GM23248 (cell line): ENCODE results near the gene GCNT2. TPM values are rescaled to one million over a fixed set of nuclear protein-coding genes. Genes with fewer than 3 reads are reported as not detected.
A peak's percentile ranks its signal among the peaks of the same experiment; 100 is the strongest.
"Not testable (repeated sequence)": the region's sequence is repeated elsewhere in the genome, so short reads cannot be mapped to it uniquely, and the experiment has no call there.

ENCODE experiments used
- DNase-seq: peaks from one replicate; pipeline ENCODE4 v3.0.0-alpha.2; 2015
- H2AFZ ChIP-seq: fragments of 200-600 bp; sonication (generic); 2 replicates; pipeline ENCODE4 v1.6.1; 2016; ENCODE audit warnings: antibody characterized with exemption
- H3F3A ChIP-seq: fragments of 200-600 bp; sonication (generic); 2 replicates; pipeline ENCODE4 v1.6.1; 2016; ENCODE audit warnings: mild to moderate bottlenecking, antibody characterized with exemption, mixed run types; ENCODE audit not compliant: insufficient read depth
- H3K27ac ChIP-seq: fragments of 200-600 bp; sonication (generic); 2 replicates; pipeline ENCODE4 v1.5.1; 2016; ENCODE audit warnings: mild to moderate bottlenecking
- H3K27me3 ChIP-seq: fragments of 200-600 bp; sonication (generic); replicated peaks from 2 replicates; pipeline ENCODE4 v1.6.1; 2016; ENCODE audit warnings: mild to moderate bottlenecking; ENCODE audit not compliant: insufficient read depth
- H3K36me3 ChIP-seq: fragments of 200-600 bp; sonication (generic); 2 replicates; pipeline ENCODE4 v1.6.1; 2016; ENCODE audit warnings: low read depth, mild to moderate bottlenecking
- H3K4me1 ChIP-seq: fragments of 200-600 bp; sonication (generic); 2 replicates; pipeline ENCODE4 v1.6.1; 2016; ENCODE audit warnings: mild to moderate bottlenecking; ENCODE audit not compliant: insufficient read depth
- H3K4me2 ChIP-seq: fragments of 200-600 bp; sonication (generic); one replicate; pipeline ENCODE4 v1.6.1; 2016; ENCODE audit warnings: mild to moderate bottlenecking; ENCODE audit not compliant: unreplicated experiment
- H3K4me3 ChIP-seq: fragments of 200-600 bp; sonication (generic); 2 replicates; pipeline ENCODE4 v1.5.1; 2016; ENCODE audit warnings: mild to moderate bottlenecking
- H3K79me2 ChIP-seq: fragments of 200-600 bp; sonication (generic); 2 replicates; pipeline ENCODE4 v1.6.1; 2016; ENCODE audit warnings: mild to moderate bottlenecking; ENCODE audit not compliant: insufficient read depth
- H3K9ac ChIP-seq: fragments of 200-600 bp; sonication (generic); 2 replicates; pipeline ENCODE4 v1.6.1; 2016; ENCODE audit warnings: mild to moderate bottlenecking
- H3K9me2 ChIP-seq: fragments of 200-600 bp; sonication (generic); 2 replicates; pipeline ENCODE4 v1.6.1; 2016; ENCODE audit warnings: mixed run types, mild to moderate bottlenecking, moderate library complexity; ENCODE audit not compliant: insufficient read depth
- H3K9me3 ChIP-seq: fragments of 200-600 bp; sonication (generic); one replicate; pipeline ENCODE4 v1.6.1; 2017; ENCODE audit warnings: low read depth
- H4K20me1 ChIP-seq: fragments of 200-600 bp; sonication (generic); 2 replicates; pipeline ENCODE4 v1.6.0; 2016; ENCODE audit not compliant: insufficient read depth
- EZH2 ChIP-seq: fragments of 200-600 bp; sonication (generic); IDR thresholded peaks from 2 replicates; pipeline ENCODE4 v1.6.1; 2018; ENCODE audit warnings: antibody characterized with exemption, mild to moderate bottlenecking; ENCODE audit not compliant: insufficient read depth, poor library complexity, severe bottlenecking
- EZH2phosphoT487 ChIP-seq: fragments of 200-600 bp; sonication (generic); IDR thresholded peaks from 2 replicates; pipeline ENCODE4 v1.6.1; 2018; ENCODE audit warnings: antibody characterized with exemption, moderate library complexity, mild to moderate bottlenecking, low read depth; ENCODE audit not compliant: insufficient read depth
- WGBS, 2 experiments: methylation state at CpG; one replicate each; pipeline ENCODE4 v1.1.6; 2015 to 2017; ENCODE audit warnings: low lambda C conversion rate in 2 of 2, low coverage in 1 of 2; ENCODE audit errors: missing lambda C conversion rate in 2 of 2; 5-methylcytosine and 5-hydroxymethylcytosine counted together
- in situ Hi-C: fragments of 300-500 bp; cut with MboI; formaldehyde crosslinking; loops from 2 replicates; pipeline ENCODE4 v1.15.0; 2020
- polyA plus RNA-seq: library from polyadenylated mRNA; unstranded; fragments of >200 nt; fragmentation: Nextera tagmentation; extraction: Ambion mirVana; gene quantifications from 2 replicates; pipeline ENCODE4 v1.2.1, GENCODE V29; 2016
- total RNA-seq: library from RNA; depleted of rRNA; stranded (reverse); fragments of >200 nt; shearing (Covaris generic); gene quantifications from 2 replicates; pipeline ENCODE4 v1.2.3, GENCODE V29; 2014

The GCNT2 gene
- total and polyA plus RNA-seq, 2 experiments from 2014 or later: not detected

GRCh38 chr6:10610289-10610688 is 89.1 kb downstream of the GCNT2 start:
- H3K79me2 ChIP-seq: no peaks in the 10 kb centered on the region
- H3K4me1 ChIP-seq: no peaks in the 10 kb centered on the region
- WGBS, 2 experiments: 0 to 8% methylated on average over 1 of the region's 1 CpG
- no peak for TF ChIP-seq EZH2phosphoT487
- no peak for TF ChIP-seq EZH2
- H3K9me3 ChIP-seq: no peaks in the 10 kb centered on the region
- no peaks in the 10 kb centered on the region for H3K27me3 ChIP-seq
- no peaks in the 10 kb centered on the region for H4K20me1 ChIP-seq
- H3K9ac ChIP-seq: no peak overlapping the region
- no peaks in the 10 kb centered on the region for H3F3A ChIP-seq
- H3K27ac ChIP-seq: no peak overlapping the region
- H3K9me2 ChIP-seq: no peaks in the 10 kb centered on the region
- in situ Hi-C loops: no loop called here
- H2AFZ ChIP-seq: no peak overlapping the region
- no peaks in the 10 kb centered on the region for H3K36me3 ChIP-seq
- no peak overlapping the region for H3K4me2 ChIP-seq
- DNase-seq: peak; percentile 1
- H3K4me3 ChIP-seq: no peak overlapping the region

- no peaks in the 10 kb centered on the region for H3K27me3 ChIP-seq
- H3K9me3 ChIP-seq: no peaks in the 10 kb centered on the region
- no peak overlapping the region for H3K27ac ChIP-seq
- WGBS, 2 experiments: 53 to 56% methylated on average over 8 of the region's 8 CpGs
- no peaks in the 10 kb centered on the region for H4K20me1 ChIP-seq
- H3K79me2 ChIP-seq: no peaks in the 10 kb centered on the region
- no peak for DNase-seq
- no peaks in the 10 kb centered on the region for H3F3A ChIP-seq
- H3K9ac ChIP-seq: no peak overlapping the region
- H3K4me1 ChIP-seq: no peaks in the 10 kb centered on the region
- H2AFZ ChIP-seq: no peak overlapping the region
- no peaks in the 10 kb centered on the region for H3K9me2 ChIP-seq
- H3K4me3 ChIP-seq: no peak overlapping the region
- no peak overlapping the region for H3K4me2 ChIP-seq
- in situ Hi-C loops: no loop called here
- H3K36me3 ChIP-seq: no peaks in the 10 kb centered on the region
- no peak for TF ChIP-seq EZH2
- no peak for TF ChIP-seq EZH2phosphoT487
These were observed 91.0 kb downstream of the GCNT2 start for GRCh38 chr6:10612161-10612560.

GRCh38 chr6:10613077-10613476 is 91.9 kb downstream of the GCNT2 start:
- no peak for TF ChIP-seq EZH2
- TF ChIP-seq EZH2phosphoT487: no peak
- H3K4me2 ChIP-seq: no peak overlapping the region

GRCh38 chr6:10613723-10614122 is 92.6 kb downstream of the GCNT2 start:
- no peaks in the 10 kb centered on the region for H3K79me2 ChIP-seq
- no peaks in the 10 kb centered on the region for H4K20me1 ChIP-seq
- no peak overlapping the region for H3K9ac ChIP-seq
- H3K36me3 ChIP-seq: no peaks in the 10 kb centered on the region
- H3F3A ChIP-seq: no peaks in the 10 kb centered on the region
- no peak overlapping the region for H3K4me2 ChIP-seq
- H3K9me2 ChIP-seq: no peaks in the 10 kb centered on the region
- no peak for DNase-seq
- WGBS, 2 experiments: 3 to 17% methylated on average over 2 of the region's 2 CpGs
- no peak overlapping the region for H2AFZ ChIP-seq
- no peaks in the 10 kb centered on the region for H3K9me3 ChIP-seq
- no peaks in the 10 kb centered on the region for H3K27me3 ChIP-seq
- H3K27ac ChIP-seq: no peak overlapping the region
- TF ChIP-seq EZH2 (no peak), EZH2phosphoT487 (no peak)
- no peaks in the 10 kb centered on the region for H3K4me1 ChIP-seq
- in situ Hi-C loops: no loop called here
- H3K4me3 ChIP-seq: no peak overlapping the region

More at GRCh38 chr6:10613077-10613476, 91.9 kb downstream of the GCNT2 start:
- H3K4me3 ChIP-seq: no peak overlapping the region
- H3K27me3 ChIP-seq: no peaks in the 10 kb centered on the region
- no peak overlapping the region for H2AFZ ChIP-seq
- WGBS, 2 experiments: 10 to 14% methylated on average over 3 of the region's 3 CpGs
- H3K9me3 ChIP-seq: no peaks in the 10 kb centered on the region
- no peak for DNase-seq
- H4K20me1 ChIP-seq: no peaks in the 10 kb centered on the region
- H3F3A ChIP-seq: no peaks in the 10 kb centered on the region
- H3K79me2 ChIP-seq: no peaks in the 10 kb centered on the region
- H3K9ac ChIP-seq: no peak overlapping the region
- no peaks in the 10 kb centered on the region for H3K36me3 ChIP-seq
- no peaks in the 10 kb centered on the region for H3K9me2 ChIP-seq
- H3K27ac ChIP-seq: no peak overlapping the region
- in situ Hi-C loops: no loop called here
- H3K4me1 ChIP-seq: no peaks in the 10 kb centered on the region

- no peak for DNase-seq
These were observed 94.5 kb downstream of the GCNT2 start for GRCh38 chr6:10615675-10616074.

GRCh38 chr6:10616266-10616665 is 95.1 kb downstream of the GCNT2 start:
- H3K4me1 ChIP-seq, H3K79me2 ChIP-seq, H3K9ac ChIP-seq, H3K4me3 ChIP-seq, H2AFZ ChIP-seq, H3K36me3 ChIP-seq, in situ Hi-C loops, H3K4me2 ChIP-seq, H3K27ac ChIP-seq, H3K9me3 ChIP-seq, H3K27me3 ChIP-seq, DNase-seq, H3F3A ChIP-seq, H4K20me1 ChIP-seq, H3K9me2 ChIP-seq: not testable (repeated sequence)
- 51 to 53% methylated on average over 3 of the region's 3 CpGs for WGBS, 2 experiments

More at GRCh38 chr6:10615675-10616074, 94.5 kb downstream of the GCNT2 start:
- Histone ChIP-seq H3K4me2 (no peak overlapping the region), H3K9ac (no peak overlapping the region), H3K9me3 (no peaks in the 10 kb centered on the region), H2AFZ (no peak overlapping the region), H3K27me3 (no peaks in the 10 kb centered on the region), H3K4me3 (no peak overlapping the region), H3K27ac (no peak overlapping the region), H3K36me3 (no peaks in the 10 kb centered on the region), H3F3A (no peaks in the 10 kb centered on the region), H3K9me2 (no peaks in the 10 kb centered on the region), H3K79me2 (no peaks in the 10 kb centered on the region), H4K20me1 (no peaks in the 10 kb centered on the region), H3K4me1 (no peaks in the 10 kb centered on the region)
- WGBS, 2 experiments: 33 to 34% methylated on average over 8 of the region's 8 CpGs
- in situ Hi-C loops: no loop called here
- TF ChIP-seq EZH2 (no peak), EZH2phosphoT487 (no peak)
